Bronchus fibroblast of lung (primary cell): ENCODE data around the gene SCAANT1. TPM values are rescaled to one million over a fixed set of nuclear protein-coding genes. Genes with fewer than 3 reads are reported as not detected.

ENCODE experiments used
- total RNA-seq: library from RNA; depleted of rRNA; stranded (reverse); fragments of >200 nt; gene quantifications from 2 replicates; pipeline ENCODE4 v1.2.3, GENCODE V29; 2015

The SCAANT1 gene
- not detected in 2 replicates for total RNA-seq

DNA sequence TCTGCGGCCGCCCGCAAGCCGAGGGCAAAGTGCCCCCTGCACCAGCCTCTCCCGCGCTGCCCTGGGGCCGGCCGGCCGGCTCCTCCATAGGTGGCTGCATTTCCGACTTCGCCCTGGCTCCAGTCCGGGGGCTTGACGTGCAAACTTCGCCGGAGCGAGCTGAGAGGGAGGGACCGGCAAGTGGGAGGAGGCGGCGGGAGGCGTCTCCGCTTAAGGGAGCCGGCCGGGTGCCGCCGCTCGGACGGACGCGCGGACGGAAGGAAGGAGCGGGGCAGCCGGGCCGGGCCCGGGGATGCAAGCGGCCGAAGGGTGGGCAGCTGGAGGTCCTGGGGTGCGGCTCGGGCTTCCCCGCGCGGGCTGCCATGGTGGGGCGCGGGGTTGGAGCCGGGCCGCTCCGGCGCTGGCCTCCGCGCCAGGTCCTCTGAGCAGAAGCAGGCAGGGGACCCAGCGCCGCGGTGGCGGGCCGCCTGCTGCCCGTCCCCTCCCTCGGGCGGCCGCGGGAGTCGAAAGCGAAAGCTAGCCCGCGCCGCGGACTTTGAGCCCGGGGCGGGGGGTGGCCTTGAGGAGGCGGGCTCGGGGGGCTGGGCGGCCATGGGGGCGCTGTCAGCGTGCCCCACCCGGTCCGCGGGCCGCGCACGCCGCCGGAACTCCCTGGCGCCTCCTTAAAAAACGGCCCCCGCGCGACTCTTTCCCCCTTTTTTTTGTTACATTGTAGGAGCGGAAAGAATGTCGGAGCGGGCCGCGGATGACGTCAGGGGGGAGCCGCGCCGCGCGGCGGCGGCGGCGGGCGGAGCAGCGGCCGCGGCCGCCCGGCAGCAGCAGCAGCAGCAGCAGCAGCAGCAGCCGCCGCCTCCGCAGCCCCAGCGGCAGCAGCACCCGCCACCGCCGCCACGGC is at the start of gene SCAANT1:
Gene SCAANT1, minus strand, starts transcription at position 511 of the 895 bp plus-strand sequence.

GRCh38 chr3:63863150-63864007 is 48.8 kb downstream of the SCAANT1 start, which contains the start of the genes ATXN7 and THOC7:
ATXN7 (plus strand) TSS chr3:63863867; CDS start chr3:63912599, 48,732 bp downstream.
THOC7 (minus strand) TSS chr3:63863805; CDS start chr3:63863790, 15 bp downstream.

Other genes with a start within 250 kb of the SCAANT1 start
- gene C3orf49, start 93.1 kb downstream of the SCAANT1 start, total RNA-seq, result not detected in 2 replicates
- 54.9 and 62.9 TPM in 2 replicates for gene THOC7, start 48.6 kb downstream of the SCAANT1 start, total RNA-seq
- 5.2 and 5.4 TPM in 2 replicates for gene ATXN7, start 48.5 kb downstream of the SCAANT1 start, total RNA-seq
- gene PSMD6, start 111.1 kb upstream of the SCAANT1 start, total RNA-seq, result 86.7 and 92.6 TPM in 2 replicates